A549 treated with CpdA at 1 μM for 4 hours (cell line): ENCODE measurements around the gene REG1B. TPM values are rescaled to one million over a fixed set of nuclear protein-coding genes. Genes with fewer than 3 reads are reported as not detected.

Experiments
- total RNA-seq: library from RNA; stranded (reverse); fragments of 200-300 nt; extraction: Qiagen RNA extraction; gene quantifications from 5 replicates; pipeline ENCODE4 v1.2.3, GENCODE V29; 2022; ENCODE audit warnings: low read depth

The REG1B gene
- total RNA-seq, result not detected in 5 replicates

DNA sequence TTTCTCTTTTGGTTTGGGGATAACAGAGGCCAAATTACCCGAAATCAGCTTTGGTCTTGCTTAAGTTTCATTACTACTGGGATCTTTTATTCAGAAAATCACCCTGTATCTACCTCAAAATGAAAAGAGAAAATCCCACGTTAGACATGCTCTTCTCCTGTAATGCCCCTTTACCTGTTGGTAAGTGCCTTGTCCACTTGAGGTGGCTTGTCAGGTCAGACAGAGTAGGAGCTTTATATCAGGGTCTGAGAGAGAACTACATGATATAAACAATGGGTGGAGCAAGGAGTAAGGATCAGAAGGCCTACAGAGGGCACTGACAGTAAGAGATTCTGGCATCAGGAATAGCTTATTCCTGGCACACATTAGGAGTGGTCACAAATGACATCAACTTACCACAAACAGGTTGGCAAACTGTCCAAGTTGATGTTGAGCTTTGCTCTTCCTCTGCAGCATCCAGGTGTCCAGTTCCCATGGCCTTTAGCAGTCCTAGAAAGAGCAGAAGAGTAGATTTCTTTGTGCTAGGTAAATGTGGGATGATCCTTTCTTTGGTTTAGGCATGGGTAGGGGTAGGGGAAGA lies at the start of gene REG1B:
REG1B (minus strand) TSS at position 209 of the 580 bp plus-strand sequence. CDS start 381 bp downstream, outside the sequence.

DNA sequence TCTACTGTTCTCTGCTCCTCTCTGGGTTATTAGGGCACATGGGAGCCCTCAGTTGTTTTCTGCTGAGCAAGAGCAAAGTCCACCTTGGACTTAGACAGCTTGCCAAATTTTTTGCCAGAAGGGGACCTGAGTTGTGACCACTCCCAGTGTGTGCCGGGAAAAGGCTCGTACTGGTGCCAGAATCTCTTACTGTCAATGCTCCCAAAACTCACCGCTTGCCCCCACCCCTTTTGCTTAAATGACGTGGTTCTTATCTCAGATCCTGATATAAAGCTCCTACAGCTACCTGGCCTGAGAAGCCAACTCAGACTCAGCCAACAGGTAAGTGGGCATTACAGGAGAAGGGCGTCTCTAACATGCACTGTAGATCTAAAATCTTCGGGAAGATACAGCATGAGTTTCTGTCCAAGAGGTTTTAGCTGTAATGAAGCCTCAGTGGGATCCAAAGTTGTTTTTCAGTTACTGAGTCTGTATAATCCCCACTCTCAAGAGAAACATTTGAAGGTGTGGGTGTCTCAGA lies 32.5 kb upstream of the REG1B start, which contains the start of gene REG1A:
REG1A (plus strand) TSS at position 295 of the 520 bp plus-strand sequence. CDS start 374 bp downstream, outside the sequence.

Other genes starting within 250 kb of the REG1B start
- gene REG3G, start 62.3 kb downstream of the REG1B start, total RNA-seq, result 0.10 TPM in 1 of 5 replicates, not detected in the others
- gene REG1A, start 32.5 kb upstream of the REG1B start, total RNA-seq, result not detected in 5 replicates
- gene REG3A, start 71.8 kb upstream of the REG1B start, total RNA-seq, result not detected in 5 replicates